GM18951 (cell line): ENCODE data around the gene THSD4.

Experiments used
- POLR2A ChIP-seq: IDR thresholded peaks from 4 replicates; pipeline ENCODE4 v1.6.1; 2011; ENCODE audit warnings: mild to moderate bottlenecking; ENCODE audit not compliant: insufficient read length, insufficient read depth; ENCODE audit errors: extremely low read depth
- in situ Hi-C: fragments of 300-500 bp; cut with MboI; formaldehyde crosslinking; loops from one replicate; pipeline ENCODE4 v1.12.0; 2022; ENCODE audit warnings: low sequenced_read_pairs, mixed read lengths, inconsistent platforms; ENCODE audit not compliant: unreplicated experiment

THSD4 gene

DNA sequence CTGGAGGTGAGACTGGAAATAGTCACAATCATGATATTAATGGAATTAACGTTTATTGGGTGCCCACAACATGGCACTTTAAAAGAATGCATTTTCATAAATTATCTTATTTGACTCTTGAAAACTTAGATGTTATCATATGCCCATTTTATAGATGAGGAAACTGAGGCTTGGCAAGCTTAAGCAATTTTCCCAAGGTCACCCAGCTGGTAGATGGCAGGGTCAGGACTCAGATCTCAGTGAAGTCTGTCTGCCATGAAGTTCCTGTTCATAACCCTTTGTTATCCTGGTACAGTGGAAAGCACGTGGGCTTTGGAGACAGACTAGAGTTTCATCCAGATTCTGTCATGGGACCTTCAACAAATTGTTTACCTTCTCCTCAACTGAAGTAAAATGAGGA is 520.5 kb downstream of the THSD4 start:
- TF ChIP-seq POLR2A: no peak
- in situ Hi-C loops: no loop called here

- in situ Hi-C loops: no loop called here
- no peak for TF ChIP-seq POLR2A
These were observed 523.6 kb downstream of the THSD4 start for GRCh38 chr15:71638876-71639275.

GRCh38 chr15:71639471-71639870 is 524.2 kb downstream of the THSD4 start:
- in situ Hi-C loops: no loop called here
- TF ChIP-seq POLR2A: no peak

DNA sequence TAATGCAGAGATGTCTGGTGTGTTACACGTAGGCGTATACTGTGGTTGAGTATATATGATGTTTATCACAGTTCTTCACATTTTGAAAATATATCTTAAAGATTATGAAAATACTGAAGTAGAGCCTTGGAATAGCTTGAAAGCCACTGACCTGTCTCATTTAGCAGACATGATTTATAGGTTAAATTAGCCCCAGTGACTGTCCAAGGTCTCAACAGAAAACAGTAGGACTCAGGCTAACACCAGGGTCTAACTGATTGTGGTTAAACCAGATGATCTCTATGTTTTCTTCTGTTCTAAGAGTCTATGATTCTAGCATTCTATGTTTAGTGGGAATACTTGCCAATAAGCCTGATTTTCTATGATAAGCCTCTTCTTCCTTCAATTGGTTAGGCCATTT is 528.6 kb downstream of the THSD4 start:
- in situ Hi-C loops: no loop called here
- TF ChIP-seq POLR2A: no peak

DNA sequence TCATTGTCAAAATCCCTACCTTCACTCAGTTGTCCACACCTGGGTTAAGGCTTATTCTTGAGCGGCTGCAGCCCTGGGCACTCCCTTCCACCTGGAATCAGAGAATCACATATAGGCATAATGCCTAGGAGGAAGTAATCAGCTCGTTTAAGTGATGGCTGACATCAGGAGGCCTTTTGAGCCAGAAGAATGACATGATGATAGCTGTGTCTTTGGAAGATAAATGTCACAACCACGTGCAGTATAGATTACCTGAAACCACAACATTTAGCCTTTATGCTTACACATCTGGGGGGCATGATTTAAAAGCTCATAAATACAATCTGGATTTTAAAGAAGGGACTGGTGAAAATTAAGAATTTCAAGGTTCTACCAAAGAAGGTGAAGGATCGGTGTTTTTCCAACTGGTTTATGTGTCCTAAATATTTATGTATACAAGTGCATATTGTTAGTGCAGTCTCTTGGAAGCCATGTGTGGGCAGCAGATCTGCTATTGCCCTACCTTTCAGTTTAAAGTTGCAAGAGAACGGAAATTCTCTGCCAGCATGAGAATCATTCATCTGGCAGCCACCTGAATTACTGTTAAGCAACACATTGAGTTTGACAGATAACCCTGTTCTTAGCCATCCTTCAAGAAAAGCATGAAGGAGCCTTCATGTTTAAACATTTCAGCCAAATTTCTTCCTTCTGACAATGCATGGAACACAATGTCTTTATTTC is 531.7 kb downstream of the THSD4 start:
- no peak for TF ChIP-seq POLR2A
- in situ Hi-C loops: no loop called here

DNA sequence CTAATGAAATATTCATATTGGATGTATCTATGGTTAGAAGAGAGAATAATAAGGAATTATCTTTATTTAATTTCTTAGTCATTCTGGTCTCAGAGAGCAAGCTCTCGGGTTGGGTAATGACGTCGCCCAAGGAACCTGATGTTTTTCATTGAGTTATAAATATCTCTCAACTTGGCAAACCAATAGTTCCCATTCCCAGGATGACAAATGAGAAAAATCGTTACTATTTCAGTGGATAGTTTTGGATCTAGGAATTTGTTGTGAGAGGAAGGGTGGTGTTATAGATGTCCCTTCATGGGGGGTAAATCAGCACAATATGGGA is 532.2 kb downstream of the THSD4 start:
- no peak for TF ChIP-seq POLR2A
- in situ Hi-C loops: no loop called here

DNA sequence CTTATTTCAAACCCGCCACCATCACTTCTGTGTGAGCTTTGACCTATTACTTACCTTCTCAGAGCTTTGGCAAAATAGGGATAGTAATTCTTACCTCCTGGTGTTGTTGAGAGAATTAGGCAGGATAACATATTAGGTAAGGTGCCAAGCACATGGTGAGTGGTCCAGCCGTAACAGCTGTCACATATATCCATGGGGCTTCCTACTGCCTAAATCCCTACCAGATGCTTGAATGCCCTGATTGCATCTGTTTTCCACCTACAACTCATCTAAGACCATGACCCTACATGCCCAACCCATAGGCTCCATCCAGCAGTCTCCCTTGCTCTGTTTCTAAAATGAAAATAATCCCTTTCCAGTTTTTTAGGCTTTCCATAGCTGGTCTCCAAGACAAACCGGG is 532.8 kb downstream of the THSD4 start:
- TF ChIP-seq POLR2A: no peak
- in situ Hi-C loops: no loop called here

GRCh38 chr15:71649894-71650293 is 534.6 kb downstream of the THSD4 start:
- in situ Hi-C loops: no loop called here
- TF ChIP-seq POLR2A: no peak

- no peak for TF ChIP-seq POLR2A
- in situ Hi-C loops: no loop called here
These were observed 535.3 kb downstream of the THSD4 start for GRCh38 chr15:71650603-71651002.

DNA sequence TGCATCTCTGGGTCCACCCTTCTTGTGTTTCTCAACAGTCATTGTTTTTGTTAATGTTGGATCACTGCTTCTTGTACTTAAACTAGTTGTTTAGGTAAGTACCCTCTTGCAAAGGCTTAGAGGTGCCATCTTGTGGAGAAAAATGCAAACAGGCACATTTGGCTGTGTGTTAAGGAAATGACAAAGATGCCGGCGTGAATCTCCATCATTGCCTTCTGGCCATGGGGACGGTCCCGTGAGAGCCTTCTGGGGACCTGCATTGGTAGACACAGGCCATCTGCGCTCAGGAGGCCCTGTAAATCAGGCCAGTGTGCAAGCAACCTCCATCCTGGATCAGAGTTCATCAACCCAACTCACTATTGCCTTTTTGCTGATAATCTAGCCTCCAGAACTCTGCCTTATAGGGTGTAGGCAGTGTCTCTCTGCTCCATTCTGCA is 536.5 kb downstream of the THSD4 start:
- no peak for TF ChIP-seq POLR2A
- in situ Hi-C loops: no loop called here

DNA sequence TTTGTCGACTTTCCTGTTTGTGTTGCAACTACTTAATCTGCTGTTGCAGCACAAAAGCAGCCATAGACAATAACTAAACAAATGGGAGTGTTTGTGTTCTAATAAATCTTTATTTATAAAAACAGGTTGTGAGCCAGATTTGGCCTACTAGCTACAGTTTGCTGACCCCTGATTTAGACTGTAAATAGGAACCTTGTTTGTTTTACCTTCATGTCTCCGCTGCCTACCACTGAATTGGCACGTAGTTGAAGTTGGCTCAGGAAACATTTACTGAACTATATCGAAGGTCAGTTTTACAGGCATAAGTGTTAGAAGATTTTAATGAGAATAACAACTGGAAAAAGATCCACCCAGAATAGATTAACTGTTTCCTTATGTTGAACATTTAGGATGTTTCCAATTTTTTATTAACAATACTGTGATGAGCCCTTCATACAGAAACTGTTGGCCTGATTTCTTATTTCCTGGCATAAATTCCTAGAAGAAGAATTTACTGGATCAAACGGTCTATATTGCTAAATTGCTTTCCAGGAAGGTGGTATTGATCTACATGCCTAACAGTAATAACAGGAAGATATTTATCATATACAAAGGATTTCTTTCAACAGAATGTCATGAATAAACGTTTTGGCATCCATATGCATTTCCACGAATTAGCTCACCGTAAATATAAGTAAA is 538.9 kb downstream of the THSD4 start:
- in situ Hi-C loops: no loop called here
- TF ChIP-seq POLR2A: no peak

DNA sequence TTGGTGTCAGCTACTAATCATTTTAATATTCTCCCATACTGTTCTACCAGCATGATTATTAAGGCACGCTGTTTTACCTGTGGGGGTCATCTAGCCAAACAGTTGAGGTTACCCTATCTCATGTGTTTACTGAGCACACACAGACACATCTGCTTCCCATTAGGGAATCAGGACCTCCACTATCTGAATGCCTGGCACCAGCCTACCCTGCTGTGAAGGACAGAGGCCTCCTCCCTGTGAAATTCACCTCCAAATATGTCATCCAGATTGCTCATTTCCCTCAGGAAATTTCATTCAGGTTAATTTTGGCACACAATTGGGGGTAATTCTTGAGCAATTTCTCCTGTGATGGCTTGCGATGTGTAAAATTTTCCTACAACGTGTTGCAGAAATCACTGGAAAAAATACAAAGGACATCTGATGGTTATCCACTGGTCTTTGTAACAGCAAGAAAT is 539.5 kb downstream of the THSD4 start:
- TF ChIP-seq POLR2A: no peak
- in situ Hi-C loops: no loop called here

GRCh38 chr15:71656425-71656824 is 541.2 kb downstream of the THSD4 start:
- in situ Hi-C loops: no loop called here
- no peak for TF ChIP-seq POLR2A

GRCh38 chr15:71657141-71657540 is 541.9 kb downstream of the THSD4 start:
- no peak for TF ChIP-seq POLR2A
- in situ Hi-C loops: no loop called here
